Heart left ventricle (tissue), 16 donors: ENCODE measurements around the gene NPAS1. TPM values are rescaled to one million over a fixed set of nuclear protein-coding genes. Genes with fewer than 3 reads are reported as not detected.

Source experiments
- ATAC-seq, 4 donors: fragments of 200-7000 bp; cut with Tn5 transposase; one replicate each; pipeline ENCODE4 v1.9.1; 2020 to 2022; ENCODE audit warnings: moderate library complexity in 4 of 4, mild to moderate bottlenecking in 3 of 4, moderate number of reproducible peaks in 1 of 4
- DNase-seq, 5 donors: peaks; one replicate each; pipeline ENCODE4 v3.0.0-alpha.2; 2020
- H3K27ac ChIP-seq, 12 donors: fragments of 200-600 bp; sonication (generic) in 4 of 12; one replicate each; pipeline versions ENCODE4 v1.5.0 to v1.8.0; 2016 to 2022; ENCODE audit warnings: mild to moderate bottlenecking in 2 of 12
- H3K27me3 ChIP-seq, 9 donors: fragments of 200-600 bp; sonication (generic) in 2 of 9; one replicate each; pipeline versions ENCODE4 v1.5.1 to v1.8.0; 2016 to 2022; ENCODE audit warnings: mild to moderate bottlenecking in 3 of 9
- H3K36me3 ChIP-seq, 9 donors: fragments of 200-600 bp; sonication (generic) in 2 of 9; one replicate each; pipeline versions ENCODE4 v1.5.0 to v1.8.0; 2018 to 2022; ENCODE audit warnings: mild to moderate bottlenecking in 2 of 9
- H3K4me1 ChIP-seq, 12 donors: fragments of 200-600 bp; sonication (generic) in 4 of 12; one replicate each; pipeline versions ENCODE4 v1.5.0 to v1.8.0; 2016 to 2022; ENCODE audit warnings: mild to moderate bottlenecking in 3 of 12
- H3K4me3 ChIP-seq, 12 donors: fragments of 200-600 bp; sonication (generic) in 4 of 12; one replicate each; pipeline versions ENCODE4 v1.5.0 to v1.8.0; 2017 to 2022; ENCODE audit warnings: mild to moderate bottlenecking in 9 of 12, moderate library complexity in 4 of 12
- H3K9me3 ChIP-seq, 12 donors: fragments of 200-600 bp; sonication (generic) in 4 of 12; one replicate each; pipeline versions ENCODE4 v1.5.0 to v1.8.0; 2016 to 2022; ENCODE audit warnings: mild to moderate bottlenecking in 1 of 12
- POLR2A ChIP-seq, 2 donors: fragments of 450-650 bp; IDR thresholded peaks; one replicate each; pipeline ENCODE4 v1.6.1; 2017; ENCODE audit warnings: antibody characterized with exemption in 2 of 2, mild to moderate bottlenecking in 2 of 2, moderate library complexity in 2 of 2
- WGBS, 4 donors: extraction: QIAGEN DNeasy Blood & Tissue Kit in 2 of 4; methylation state at CpG; one replicate each; pipeline versions ENCODE4 v1.1.5 to v1.1.7; 2013 to 2018; 5-methylcytosine and 5-hydroxymethylcytosine counted together
- intact Hi-C, 10 donors: fragments of 100-400 bp; cut with DNase I; formaldehyde crosslinking; loops; one replicate each; pipeline versions ENCODE4 v1.11.1 to v1.14.2; 2022
- polyA plus RNA-seq, 2 donors: library from polyadenylated mRNA; stranded (reverse); fragments of 200-250 nt; gene quantifications; one replicate each; pipeline ENCODE4 v1.2.3, GENCODE V29; 2013
- total RNA-seq, 9 donors: library from RNA; depleted of rRNA in 2 of 9; stranded (reverse); fragments of >200 nt in 2 of 9; fragmentation: NEBNext Ultra II Directional in 3 of 9; extraction: Animal tissue kit (Norgen Biotek cat#: 25700) in 3 of 9; gene quantifications; one replicate each; pipeline versions ENCODE4 v1.1.0 to v1.2.4, GENCODE V29; 2016 to 2023
- TF ChIP-seq, protein P1 (sequence below), 12 donors: fragments of 200-600 bp; sonication (generic) in 4 of 12; IDR thresholded peaks; one replicate each; pipeline versions ENCODE4 v1.5.0 to v1.8.0; 2018 to 2022; ENCODE audit warnings: antibody characterized with exemption in 12 of 12, mild to moderate bottlenecking in 5 of 12
- donor health status: ischemic (EF 13 %, LVEDD 7.1; RV severe dilation, severe dysfunction).
- donor health status: healthy with polysubstance abuse.
- donor health status: DM: no; HTN: yes; CAD: no.
- donor health status: DM: no; HTN: no; CAD: no.
- donor health status: ischemic (EF 25% LVEDD 6.9; RV normal size, moderate dysfunction).
- donor health status: ischemic (EF 25% LVEDD 5.7; RV mildly dilated, moderate dysfunction).
- donor health status: healthy.
- donor health status: DM: yes; HTN: yes; CAD: no.
- donor health status: ischemic (EF 35%, LVEDD 5.7; RV mildly dilated, moderate dysfunction).
- donor health status: nonischemic (EF 11% LVEDD 7.7; RV severe dilation, severe dysfunction).
- donor health status: DM: yes; HTN: yes; CAD: no.
- donor health status: PGD.
- donor health status: ischemic (EF 29% LVEDD 5.4; RV normal size, mild dysfunction).
- donor health status: nonischemic (EF 23%, LVEDD 6.1; RV moderate dilation, normal function).

The NPAS1 gene
- total and polyA plus RNA-seq, 11 donors: 0.16 to 1.3 (median 0.69) TPM; not detected in 1

GRCh38 chr19:47024502-47024901 lies 4.9 kb downstream of the NPAS1 start:
- Histone ChIP-seq H3K27me3 (peaks cover 48 to 95% (median 72%) of the 10 kb centered on the region in 9 donors), H3K4me3 (no peak overlapping the region), H3K9me3 (no peaks in the 10 kb centered on the region), H3K36me3 (no peaks in the 10 kb centered on the region), H3K27ac (no peak overlapping the region), H3K4me1 (peaks cover 3 to 37% (median 16%) of the 10 kb centered on the region in 12 donors)
- ATAC-seq (no peak), DNase-seq (no peak)
- intact Hi-C loops: no loop called here
- 76 to 89% (median 82%) methylated on average over 5 of the region's 5 CpGs for WGBS, 4 donors
- TF ChIP-seq POLR2A (IDR thresholded peaks at IDR 0.05): no peak
- TF ChIP-seq, protein P1, sequence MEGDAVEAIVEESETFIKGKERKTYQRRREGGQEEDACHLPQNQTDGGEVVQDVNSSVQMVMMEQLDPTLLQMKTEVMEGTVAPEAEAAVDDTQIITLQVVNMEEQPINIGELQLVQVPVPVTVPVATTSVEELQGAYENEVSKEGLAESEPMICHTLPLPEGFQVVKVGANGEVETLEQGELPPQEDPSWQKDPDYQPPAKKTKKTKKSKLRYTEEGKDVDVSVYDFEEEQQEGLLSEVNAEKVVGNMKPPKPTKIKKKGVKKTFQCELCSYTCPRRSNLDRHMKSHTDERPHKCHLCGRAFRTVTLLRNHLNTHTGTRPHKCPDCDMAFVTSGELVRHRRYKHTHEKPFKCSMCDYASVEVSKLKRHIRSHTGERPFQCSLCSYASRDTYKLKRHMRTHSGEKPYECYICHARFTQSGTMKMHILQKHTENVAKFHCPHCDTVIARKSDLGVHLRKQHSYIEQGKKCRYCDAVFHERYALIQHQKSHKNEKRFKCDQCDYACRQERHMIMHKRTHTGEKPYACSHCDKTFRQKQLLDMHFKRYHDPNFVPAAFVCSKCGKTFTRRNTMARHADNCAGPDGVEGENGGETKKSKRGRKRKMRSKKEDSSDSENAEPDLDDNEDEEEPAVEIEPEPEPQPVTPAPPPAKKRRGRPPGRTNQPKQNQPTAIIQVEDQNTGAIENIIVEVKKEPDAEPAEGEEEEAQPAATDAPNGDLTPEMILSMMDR (IDR thresholded peaks at IDR 0.05): no peak

GRCh38 chr19:47026156-47026555 lies 6.5 kb downstream of the NPAS1 start:
- no peak for TF ChIP-seq POLR2A (IDR thresholded peaks at IDR 0.05)
- TF ChIP-seq, protein P1 (IDR thresholded peaks at IDR 0.05): no peak
- Histone ChIP-seq H3K4me3 (no peak overlapping the region), H3K4me1 (peaks cover 3 to 20% (median 7%) of the 10 kb centered on the region in 12 donors), H3K27me3 (peaks cover 44 to 93% (median 57%) of the 10 kb centered on the region in 9 donors), H3K27ac (no peak overlapping the region), H3K36me3 (no peaks in the 10 kb centered on the region), H3K9me3 (no peaks in the 10 kb centered on the region)
- DNase-seq (no peak), ATAC-seq (no peak)
- intact Hi-C loops: no loop called here
- 84 to 87% (median 85%) methylated on average over 2 of the region's 2 CpGs for WGBS, 4 donors

DNA sequence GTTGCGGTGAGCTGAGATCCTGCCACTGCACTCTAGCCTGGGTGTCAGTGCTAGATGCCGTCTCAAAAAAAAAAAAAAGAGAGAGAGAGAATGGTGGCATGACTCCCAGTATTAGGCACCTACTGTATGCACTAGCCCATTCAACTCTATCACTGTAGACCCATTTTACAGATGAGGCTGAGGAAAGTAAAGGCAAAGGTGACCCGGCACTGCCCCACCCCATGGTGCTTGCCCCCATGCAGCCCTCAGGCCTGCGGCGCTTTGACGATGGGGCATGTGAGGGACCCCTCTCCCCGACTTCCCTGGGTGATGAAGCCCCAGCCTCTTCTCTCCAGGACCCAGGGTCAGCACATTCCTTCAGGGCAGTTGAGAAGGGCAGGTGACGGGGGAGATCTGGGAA lies 7.3 kb downstream of the NPAS1 start:
- Histone ChIP-seq H3K36me3 (no peaks in the 10 kb centered on the region), H3K27me3 (peaks cover 37 to 89% (median 50%) of the 10 kb centered on the region in 9 donors), H3K27ac (no peak overlapping the region), H3K4me1 (peaks cover 0 to 13% (median 0%) of the 10 kb centered on the region in 12 donors), H3K4me3 (no peak overlapping the region), H3K9me3 (no peaks in the 10 kb centered on the region)
- no peak for DNase-seq
- WGBS, 4 donors: 90 to 93% (median 92%) methylated on average over 8 of the region's 8 CpGs
- ATAC-seq: no peak
- TF ChIP-seq POLR2A (IDR thresholded peaks at IDR 0.05): no peak
- TF ChIP-seq, protein P1 (IDR thresholded peaks at IDR 0.05): no peak
- intact Hi-C loops: no loop called here

DNA sequence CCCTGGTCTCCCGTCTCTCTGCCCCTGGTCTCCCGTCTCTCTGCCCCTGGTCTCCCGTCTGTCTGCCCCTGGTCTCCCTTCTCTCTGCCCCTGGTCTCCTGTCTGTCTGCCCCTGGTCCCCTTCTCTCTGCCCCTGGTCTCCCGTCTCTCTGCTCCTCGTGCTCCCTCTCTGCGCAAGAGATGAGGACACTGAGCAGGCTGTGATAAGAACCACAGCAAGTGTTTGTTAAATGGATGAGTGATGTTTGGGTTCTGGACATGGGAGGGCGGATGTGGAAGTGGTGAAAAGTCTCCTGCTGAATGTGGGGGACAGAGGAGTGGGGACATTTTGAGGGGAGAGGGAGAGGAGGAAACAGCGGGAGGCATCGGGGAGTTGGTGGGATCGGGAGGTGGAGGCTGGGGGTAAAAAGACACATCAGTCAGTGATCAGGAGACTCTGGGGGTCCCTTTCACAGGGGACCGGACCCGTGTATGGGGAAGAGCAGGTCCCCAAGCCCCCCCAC lies 8.0 kb downstream of the NPAS1 start:
- no peaks in the 10 kb centered on the region for H3K36me3 ChIP-seq
- TF ChIP-seq, protein P1 (IDR thresholded peaks at IDR 0.05): no peak
- no peak for TF ChIP-seq POLR2A (IDR thresholded peaks at IDR 0.05)
- H3K4me1 ChIP-seq: peaks cover 0 to 9% (median 0%) of the 10 kb centered on the region in 12 donors
- intact Hi-C loops: no loop called here
- no peak overlapping the region for H3K27ac ChIP-seq
- no peak for ATAC-seq
- no peak overlapping the region for H3K4me3 ChIP-seq
- no peaks in the 10 kb centered on the region for H3K9me3 ChIP-seq
- H3K27me3 ChIP-seq: peaks cover 29 to 89% (median 43%) of the 10 kb centered on the region in 9 donors
- 24 to 39% (median 34%) methylated on average over 9 to 12 of the region's 12 CpGs for WGBS, 4 donors
- DNase-seq: no peak
